ENCODE data around the gene CLEC18A. TPM values are rescaled to one million over a fixed set of nuclear protein-coding genes. Genes with fewer than 3 reads are reported as not detected.

Gene CLEC18A
- total and polyA plus RNA-seq, 4 experiments from 2014 or later, result 0.37 to 7.5 (median 7.2) TPM; not detected in 1

DNA sequence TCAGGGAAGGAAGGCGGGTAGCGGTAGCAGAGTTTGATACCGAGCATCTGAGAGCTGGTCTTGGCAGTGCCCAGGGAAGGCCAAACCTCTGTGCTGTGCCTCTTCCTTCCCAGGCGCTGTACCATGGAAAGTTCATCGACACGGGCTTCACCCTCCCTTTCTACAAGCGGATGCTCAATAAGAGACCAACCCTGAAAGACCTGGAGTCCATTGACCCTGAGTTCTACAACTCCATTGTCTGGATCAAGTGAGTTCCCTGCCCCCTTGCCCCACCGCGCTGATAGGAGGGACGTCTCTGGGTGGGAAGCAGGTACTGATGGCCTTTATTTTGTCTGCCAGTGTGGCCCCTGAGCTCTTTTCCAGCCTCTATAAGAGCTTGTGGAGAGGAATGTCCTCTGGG is 15.4 kb upstream of the CLEC18A start:
- no peak for DNase-seq
- no peaks in the 10 kb centered on the region for H3K4me1 ChIP-seq (ENCODE audit: insufficient read depth, low read length)
- CTCF ChIA-PET (ENCODE audit: partially characterized antibody), result interaction anchor here (0.9 kb wide), 1 partner anchor 8 kb away, joined by 3 read pairs; no protein-coding TSS in a partner anchor
- H3K4me3 ChIP-seq (ENCODE audit: low read length in 2 of 2), result no peak overlapping the region
- Mint-ChIP-seq H3K4me3 (no peak overlapping the region), H3K4me1 (no peaks in the 10 kb centered on the region), H3K9me3 (no peaks in the 10 kb centered on the region), H3K27me3 (no peaks in the 10 kb centered on the region), H3K36me3 (peaks cover 61 to 89% of the 10 kb centered on the region in 2 donors), H3K27ac (no peak overlapping the region)
- no peaks in the 10 kb centered on the region for H3K9me3 ChIP-seq (ENCODE audit: control insufficient read depth in 1 of 2, low read length in 2 of 2)
- no peak overlapping the region for H3K27ac ChIP-seq (ENCODE audit: low read depth, low read length)
- intact Hi-C loops (cut with micrococcal nuclease), result no loop called here
- POLR2A ChIA-PET (ENCODE audit: partially characterized antibody), result no interaction called here
- peaks cover 87% of the 10 kb centered on the region for H3K36me3 ChIP-seq (ENCODE audit: insufficient read depth, low read length)
- H3K27me3 ChIP-seq (ENCODE audit: insufficient read depth, low read length), result no peaks in the 10 kb centered on the region

- intact Hi-C loops (cut with micrococcal nuclease), result no loop called here
- H3K9me3 Mint-ChIP-seq, result no peaks in the 10 kb centered on the region
- H3K36me3 ChIP-seq (ENCODE audit: insufficient read depth, low read length), result peaks cover 85% of the 10 kb centered on the region
Observed at GRCh38 chr16:69936252-69936651, 14.9 kb upstream of the CLEC18A start.

GRCh38 chr16:69936751-69937211 is 14.4 kb upstream of the CLEC18A start:
- Mint-ChIP-seq H3K36me3 (peaks cover 59 to 85% of the 10 kb centered on the region in 2 donors), H3K4me3 (no peak overlapping the region), H3K9me3 (no peaks in the 10 kb centered on the region), H3K27me3 (no peaks in the 10 kb centered on the region), H3K27ac (no peak overlapping the region), H3K4me1 (no peaks in the 10 kb centered on the region)
- ChIA-PET POLR2A (ENCODE audit: partially characterized antibody) (no interaction called here), CTCF (ENCODE audit: partially characterized antibody) (no interaction called here)
- Histone ChIP-seq H3K9me3 (ENCODE audit: control insufficient read depth in 1 of 2, low read length in 2 of 2) (no peaks in the 10 kb centered on the region), H3K27me3 (ENCODE audit: insufficient read depth, low read length) (no peaks in the 10 kb centered on the region), H3K36me3 (ENCODE audit: insufficient read depth, low read length) (peaks cover 83% of the 10 kb centered on the region), H3K27ac (ENCODE audit: low read depth, low read length) (no peak overlapping the region), H3K4me1 (ENCODE audit: insufficient read depth, low read length) (no peaks in the 10 kb centered on the region), H3K4me3 (ENCODE audit: low read length in 2 of 2) (no peak overlapping the region)
- intact Hi-C loops (cut with micrococcal nuclease), result no loop called here
- DNase-seq, result no peak

More at GRCh38 chr16:69936252-69936651, 14.9 kb upstream of the CLEC18A start:
- Mint-ChIP-seq H3K36me3 (peaks cover 60 to 86% of the 10 kb centered on the region in 2 donors), H3K27ac (no peak overlapping the region), H3K4me1 (no peaks in the 10 kb centered on the region), H3K4me3 (no peak overlapping the region), H3K27me3 (no peaks in the 10 kb centered on the region)
- Histone ChIP-seq H3K4me1 (ENCODE audit: insufficient read depth, low read length) (no peaks in the 10 kb centered on the region), H3K27me3 (ENCODE audit: insufficient read depth, low read length) (no peaks in the 10 kb centered on the region), H3K27ac (ENCODE audit: low read depth, low read length) (no peak overlapping the region), H3K9me3 (ENCODE audit: control insufficient read depth in 1 of 2, low read length in 2 of 2) (no peaks in the 10 kb centered on the region), H3K4me3 (ENCODE audit: low read length in 2 of 2) (no peak overlapping the region)
- ChIA-PET POLR2A (ENCODE audit: partially characterized antibody) (no interaction called here), CTCF (ENCODE audit: partially characterized antibody) (interaction anchor here (0.9 kb wide), 1 partner anchor 8 kb away, joined by 3 read pairs; no protein-coding TSS in a partner anchor)
- DNase-seq, result no peak

GRCh38 chr16:69937465-69937951 is 13.6 kb upstream of the CLEC18A start:
- DNase-seq, result no peak
- Mint-ChIP-seq H3K9me3 (no peaks in the 10 kb centered on the region), H3K27me3 (no peaks in the 10 kb centered on the region), H3K27ac (peak overlapping the region in 1 of 7 donors; percentile 47), H3K4me1 (no peaks in the 10 kb centered on the region), H3K4me3 (no peak overlapping the region), H3K36me3 (peaks cover 59 to 81% of the 10 kb centered on the region in 2 donors)
- H3K27me3 ChIP-seq (ENCODE audit: insufficient read depth, low read length), result no peaks in the 10 kb centered on the region
- ChIA-PET POLR2A (ENCODE audit: partially characterized antibody) (no interaction called here), CTCF (ENCODE audit: partially characterized antibody) (no interaction called here)
- no peak overlapping the region for H3K27ac ChIP-seq (ENCODE audit: low read depth, low read length)
- no peaks in the 10 kb centered on the region for H3K9me3 ChIP-seq (ENCODE audit: control insufficient read depth in 1 of 2, low read length in 2 of 2)
- no peaks in the 10 kb centered on the region for H3K4me1 ChIP-seq (ENCODE audit: insufficient read depth, low read length)
- peaks cover 77% of the 10 kb centered on the region for H3K36me3 ChIP-seq (ENCODE audit: insufficient read depth, low read length)
- H3K4me3 ChIP-seq (ENCODE audit: low read length in 2 of 2), result no peak overlapping the region
- intact Hi-C loops (cut with micrococcal nuclease), result no loop called here

- no peak overlapping the region for H3K27ac Mint-ChIP-seq
- H3K4me3 Mint-ChIP-seq, result no peak overlapping the region
- DNase-seq, result no peak
- Histone ChIP-seq H3K27me3 (ENCODE audit: insufficient read depth, low read length) (no peaks in the 10 kb centered on the region), H3K27ac (ENCODE audit: low read depth, low read length) (no peak overlapping the region), H3K4me3 (ENCODE audit: low read length in 2 of 2) (no peak overlapping the region), H3K4me1 (ENCODE audit: insufficient read depth, low read length) (no peaks in the 10 kb centered on the region), H3K9me3 (ENCODE audit: control insufficient read depth in 1 of 2, low read length in 2 of 2) (no peaks in the 10 kb centered on the region), H3K36me3 (ENCODE audit: insufficient read depth, low read length) (peaks cover 61% of the 10 kb centered on the region)
- intact Hi-C loops (cut with micrococcal nuclease), result no loop called here
- ChIA-PET CTCF (ENCODE audit: partially characterized antibody) (interaction anchor here (1.6 kb wide), 1 partner anchor 9 kb away, joined by 11 read pairs; no protein-coding TSS in a partner anchor), POLR2A (ENCODE audit: partially characterized antibody) (no interaction called here)
- H3K27me3 Mint-ChIP-seq, result no peaks in the 10 kb centered on the region
- peaks cover 50 to 67% of the 10 kb centered on the region in 2 donors for H3K36me3 Mint-ChIP-seq
- H3K4me1 Mint-ChIP-seq, result peaks cover 0 to 2% (median 0%) of the 10 kb centered on the region in 4 donors
- no peaks in the 10 kb centered on the region for H3K9me3 Mint-ChIP-seq
Observed at GRCh38 chr16:69938981-69939820, 11.9 kb upstream of the CLEC18A start.

DNA sequence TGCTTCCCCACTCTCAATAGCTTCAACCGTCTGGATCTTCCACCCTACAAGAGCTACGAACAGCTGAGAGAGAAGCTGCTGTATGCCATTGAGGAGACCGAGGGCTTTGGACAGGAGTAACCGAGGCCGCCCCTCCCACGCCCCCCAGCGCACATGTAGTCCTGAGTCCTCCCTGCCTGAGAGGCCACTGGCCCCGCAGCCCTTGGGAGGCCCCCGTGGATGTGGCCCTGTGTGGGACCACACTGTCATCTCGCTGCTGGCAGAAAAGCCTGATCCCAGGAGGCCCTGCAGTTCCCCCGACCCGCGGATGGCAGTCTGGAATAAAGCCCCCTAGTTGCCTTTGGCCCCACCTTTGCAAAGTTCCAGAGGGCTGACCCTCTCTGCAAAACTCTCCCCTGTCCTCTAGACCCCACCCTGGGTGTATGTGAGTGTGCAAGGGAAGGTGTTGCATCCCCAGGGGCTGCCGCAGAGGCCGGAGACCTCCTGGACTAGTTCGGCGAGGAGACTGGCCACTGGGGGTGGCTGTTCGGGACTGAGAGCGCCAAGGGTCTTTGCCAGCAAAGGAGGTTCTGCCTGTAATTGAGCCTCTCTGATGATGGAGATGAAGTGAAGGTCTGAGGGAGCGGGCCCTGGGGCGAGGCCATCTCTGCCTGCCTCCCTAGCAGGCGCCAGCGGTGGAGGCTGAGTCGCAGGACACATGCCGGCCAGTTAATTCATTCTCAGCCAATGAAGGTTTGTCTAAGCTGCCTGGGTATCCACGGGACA is 11.1 kb upstream of the CLEC18A start:
- intact Hi-C loops (cut with micrococcal nuclease), result no loop called here
- peaks cover 53% of the 10 kb centered on the region for H3K36me3 ChIP-seq (ENCODE audit: insufficient read depth, low read length)
- H3K27me3 ChIP-seq (ENCODE audit: insufficient read depth, low read length), result no peaks in the 10 kb centered on the region
- no peak overlapping the region for H3K27ac ChIP-seq (ENCODE audit: low read depth, low read length)
- H3K36me3 Mint-ChIP-seq, result peaks cover 42 to 59% of the 10 kb centered on the region in 2 donors
- H3K27ac Mint-ChIP-seq, result no peak overlapping the region
- H3K27me3 Mint-ChIP-seq, result no peaks in the 10 kb centered on the region
- H3K4me1 Mint-ChIP-seq, result peaks cover 0 to 2% (median 0%) of the 10 kb centered on the region in 4 donors
- POLR2A ChIA-PET (ENCODE audit: partially characterized antibody), result no interaction called here
- no peak overlapping the region for H3K4me3 Mint-ChIP-seq
- DNase-seq, result no peak
- no peaks in the 10 kb centered on the region for H3K9me3 ChIP-seq (ENCODE audit: control insufficient read depth in 1 of 2, low read length in 2 of 2)
- H3K9me3 Mint-ChIP-seq, result no peaks in the 10 kb centered on the region
- CTCF ChIA-PET (ENCODE audit: partially characterized antibody), result interaction anchor here (1.4 to 1.6 kb wide), 2 partner anchors 10 kb away, joined by 4 to 11 read pairs; no protein-coding TSS in a partner anchor
- no peaks in the 10 kb centered on the region for H3K4me1 ChIP-seq (ENCODE audit: insufficient read depth, low read length)
- no peak overlapping the region for H3K4me3 ChIP-seq (ENCODE audit: low read length in 2 of 2)

DNA sequence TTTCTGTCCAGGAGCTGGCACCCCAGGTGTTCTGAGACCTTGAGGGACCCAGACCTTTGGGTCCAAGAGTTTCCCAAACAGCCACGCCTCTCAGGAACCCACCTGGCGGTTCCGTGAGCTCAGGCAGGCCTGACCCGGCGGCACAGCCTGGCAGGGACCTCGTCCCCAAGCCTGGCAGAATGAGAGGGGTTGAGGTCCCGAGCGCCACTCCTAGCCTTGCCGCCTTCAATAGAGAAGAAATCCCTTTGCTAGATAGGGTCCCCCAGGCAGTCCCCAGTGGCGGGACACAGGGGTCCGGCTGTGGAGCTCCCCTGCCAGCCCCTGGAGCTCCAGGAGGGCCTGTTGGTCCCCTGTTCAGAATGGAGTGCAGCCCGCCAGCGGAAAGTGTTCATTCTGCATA is 10.5 kb upstream of the CLEC18A start:
- H3K27ac Mint-ChIP-seq, result no peak overlapping the region
- POLR2A ChIA-PET (ENCODE audit: partially characterized antibody), result no interaction called here
- H3K4me1 Mint-ChIP-seq, result peaks cover 0 to 2% (median under 1%) of the 10 kb centered on the region in 4 donors
- Histone ChIP-seq H3K4me1 (ENCODE audit: insufficient read depth, low read length) (no peaks in the 10 kb centered on the region), H3K27me3 (ENCODE audit: insufficient read depth, low read length) (no peaks in the 10 kb centered on the region), H3K4me3 (ENCODE audit: low read length in 2 of 2) (no peak overlapping the region), H3K9me3 (ENCODE audit: control insufficient read depth in 1 of 2, low read length in 2 of 2) (no peaks in the 10 kb centered on the region), H3K27ac (ENCODE audit: low read depth, low read length) (no peak overlapping the region), H3K36me3 (ENCODE audit: insufficient read depth, low read length) (peaks cover 49% of the 10 kb centered on the region)
- no peaks in the 10 kb centered on the region for H3K27me3 Mint-ChIP-seq
- CTCF ChIA-PET (ENCODE audit: partially characterized antibody), result interaction anchor here (1.2 to 1.4 kb wide), 2 partner anchors 10 to 12 kb away, joined by 3 to 4 read pairs; no protein-coding TSS in a partner anchor
- peaks cover 39 to 53% of the 10 kb centered on the region in 2 donors for H3K36me3 Mint-ChIP-seq
- H3K4me3 Mint-ChIP-seq, result no peak overlapping the region
- intact Hi-C loops (cut with micrococcal nuclease), result no loop called here
- H3K9me3 Mint-ChIP-seq, result no peaks in the 10 kb centered on the region
- no peak for DNase-seq
